Measurements from ENCODE around the gene CDKN1B.

DNA sequence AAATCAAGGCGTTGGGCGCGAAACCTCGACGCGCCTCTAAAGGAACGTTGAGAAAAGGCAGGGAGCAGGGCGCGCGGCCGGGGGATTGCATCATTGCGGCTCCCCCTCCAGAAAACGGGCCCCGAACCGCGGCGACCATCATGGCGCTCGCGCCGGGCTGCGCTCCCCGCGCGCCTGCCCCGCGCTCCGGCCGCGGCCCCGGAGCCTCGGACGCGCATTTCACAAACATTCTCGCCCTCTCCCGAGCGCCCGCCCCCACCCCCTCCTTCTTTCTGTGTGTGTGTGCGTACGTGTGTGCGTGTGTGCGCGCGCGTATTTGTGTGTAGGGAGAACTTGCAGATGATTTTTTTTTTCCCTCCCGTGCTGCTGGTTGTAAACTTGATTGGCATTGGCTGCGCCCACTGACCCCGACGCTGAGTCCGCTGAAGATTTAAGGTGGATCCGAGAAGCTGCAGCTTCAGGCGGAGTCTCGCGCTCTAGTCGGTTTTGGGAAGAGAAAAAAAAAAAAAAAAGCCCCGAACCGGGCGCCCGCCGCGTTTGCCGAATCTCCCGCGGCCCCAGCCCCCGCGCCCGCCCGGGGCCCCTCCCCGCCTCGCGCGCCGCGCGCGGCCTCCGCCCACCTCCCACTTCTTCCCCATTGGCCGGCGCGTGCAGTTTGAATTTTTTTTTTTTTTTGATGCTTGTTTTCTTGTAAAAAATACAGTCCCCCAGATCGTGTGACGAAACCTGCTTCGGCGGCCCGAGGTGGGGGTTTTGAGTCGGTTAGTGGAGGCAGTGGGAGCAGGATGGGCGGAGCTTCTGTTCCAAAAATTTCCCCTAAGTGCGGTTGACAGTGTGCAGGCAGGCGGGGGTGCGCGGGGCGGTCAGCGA is 8.2 kb downstream of the CDKN1B start:
- TF ChIP-seq GATA3 (IDR thresholded peaks at IDR 0.05; ENCODE audit: low read depth, low read length) (no peak), GATA2 (IDR thresholded peaks at IDR 0.05; ENCODE audit: low read depth, low read length) (peak; percentile 24; the same call in 1 of the 2 replicates)
